HL-60/S4 (cell line): ENCODE measurements around the gene TIMM13.
"Not testable (repeated sequence)": the region's sequence is repeated elsewhere in the genome, so short reads cannot be mapped to it uniquely, and the experiment has no call there.

ENCODE experiments used
- in situ Hi-C: fragments of 300-500 bp; cut with MboI; formaldehyde crosslinking; loops from 2 replicates; pipeline ENCODE4 v1.14.3; 2022; ENCODE audit warnings: low sequenced_read_pairs

TIMM13 gene

GRCh38 chr19:2416321-2417097 is 10.9 kb downstream of the TIMM13 start:
- in situ Hi-C loops, result no loop called here

GRCh38 chr19:2415973-2416319 is 11.4 kb downstream of the TIMM13 start:
- in situ Hi-C loops, result no loop called here

DNA sequence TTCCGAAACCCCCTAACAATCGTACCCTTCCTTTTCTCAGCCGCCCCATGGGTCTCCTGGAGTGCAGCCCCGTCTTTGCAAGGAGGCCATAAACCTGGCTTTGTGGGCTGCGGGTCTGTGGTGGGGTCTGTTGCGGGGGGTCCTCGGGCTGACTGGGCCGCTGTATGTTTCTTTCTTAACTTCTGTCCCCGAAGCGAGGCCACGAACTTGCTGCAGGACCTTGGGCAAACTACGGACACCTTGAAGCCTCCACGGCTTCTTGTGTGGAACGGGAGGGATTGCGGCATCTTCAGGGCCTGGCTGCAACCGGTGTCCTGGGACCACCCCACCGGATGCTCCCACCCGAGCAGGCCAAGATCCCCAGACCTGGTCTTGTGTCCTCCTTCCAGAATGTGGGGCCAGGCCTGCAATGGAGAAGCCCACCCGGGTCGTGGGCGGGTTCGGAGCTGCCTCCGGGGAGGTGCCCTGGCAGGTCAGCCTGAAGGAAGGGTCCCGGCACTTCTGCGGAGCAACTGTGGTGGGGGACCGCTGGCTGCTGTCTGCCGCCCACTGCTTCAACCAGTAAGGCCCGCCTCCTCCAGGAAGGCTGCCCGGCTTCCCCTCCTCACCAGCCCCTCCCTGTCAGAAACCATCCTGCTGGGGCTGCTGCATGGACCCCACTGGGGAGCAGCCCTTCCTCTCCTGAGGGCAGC is 12.0 kb downstream of the TIMM13 start:
- in situ Hi-C loops, result no loop called here

DNA sequence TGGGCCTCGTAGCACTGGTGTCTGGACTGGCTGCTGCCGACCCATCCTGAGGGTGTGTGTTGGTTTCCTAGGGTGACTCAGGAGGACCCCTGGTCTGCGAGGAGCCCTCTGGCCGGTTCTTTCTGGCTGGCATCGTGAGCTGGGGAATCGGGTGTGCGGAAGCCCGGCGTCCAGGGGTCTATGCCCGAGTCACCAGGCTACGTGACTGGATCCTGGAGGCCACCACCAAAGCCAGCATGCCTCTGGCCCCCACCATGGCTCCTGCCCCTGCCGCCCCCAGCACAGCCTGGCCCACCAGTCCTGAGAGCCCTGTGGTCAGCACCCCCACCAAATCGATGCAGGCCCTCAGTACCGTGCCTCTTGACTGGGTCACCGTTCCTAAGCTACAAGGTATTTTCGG is 13.8 kb downstream of the TIMM13 start:
- in situ Hi-C loops, result no loop called here

- in situ Hi-C loops, result no loop called here
Observed at GRCh38 chr19:2413159-2413558, 14.2 kb downstream of the TIMM13 start.

- in situ Hi-C loops, result no loop called here
Observed at GRCh38 chr19:2412449-2412848, 14.9 kb downstream of the TIMM13 start.

DNA sequence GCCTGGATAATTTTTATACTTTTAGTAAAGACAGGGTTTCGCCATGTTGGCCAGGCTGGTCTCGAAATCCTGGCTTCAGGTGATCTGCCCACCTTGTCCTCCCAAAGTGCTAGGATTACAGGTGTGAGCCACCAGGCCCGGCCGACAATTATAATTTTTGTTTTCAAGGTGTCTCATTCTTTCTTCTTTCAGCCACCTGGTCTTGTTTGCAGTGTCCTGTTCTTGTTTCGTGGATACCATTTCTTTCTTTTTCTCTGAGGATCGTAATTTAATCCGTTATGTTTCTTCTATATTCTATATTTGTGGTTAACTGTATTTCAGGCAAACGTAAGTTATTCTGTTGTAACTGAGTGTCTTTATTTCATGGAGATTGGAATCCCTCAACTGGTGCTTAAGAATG is 15.7 kb downstream of the TIMM13 start:
- in situ Hi-C loops, result no loop called here

DNA sequence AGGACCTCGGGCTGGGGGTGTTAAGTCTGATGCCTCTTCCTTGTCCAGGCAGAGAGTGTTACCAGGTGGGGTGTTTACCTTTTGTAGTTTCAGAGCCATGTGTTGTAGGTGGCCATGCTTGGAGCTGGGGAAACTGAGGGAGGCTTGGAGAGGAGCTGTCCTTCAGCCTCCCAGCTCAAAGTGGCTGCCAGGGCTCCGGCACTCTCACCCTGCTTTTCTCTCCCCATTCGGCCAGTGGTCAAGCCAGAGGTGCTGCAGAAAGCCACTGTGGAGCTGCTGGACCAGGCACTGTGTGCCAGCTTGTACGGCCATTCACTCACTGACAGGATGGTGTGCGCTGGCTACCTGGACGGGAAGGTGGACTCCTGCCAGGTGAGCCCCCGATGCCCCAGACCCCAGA is 17.4 kb downstream of the TIMM13 start:
- in situ Hi-C loops, result no loop called here

- in situ Hi-C loops, result no loop called here
Observed at GRCh38 chr19:2409352-2409912, 18.0 kb downstream of the TIMM13 start.

- in situ Hi-C loops, result no loop called here
Observed at GRCh38 chr19:2408247-2408646, 19.1 kb downstream of the TIMM13 start.

DNA sequence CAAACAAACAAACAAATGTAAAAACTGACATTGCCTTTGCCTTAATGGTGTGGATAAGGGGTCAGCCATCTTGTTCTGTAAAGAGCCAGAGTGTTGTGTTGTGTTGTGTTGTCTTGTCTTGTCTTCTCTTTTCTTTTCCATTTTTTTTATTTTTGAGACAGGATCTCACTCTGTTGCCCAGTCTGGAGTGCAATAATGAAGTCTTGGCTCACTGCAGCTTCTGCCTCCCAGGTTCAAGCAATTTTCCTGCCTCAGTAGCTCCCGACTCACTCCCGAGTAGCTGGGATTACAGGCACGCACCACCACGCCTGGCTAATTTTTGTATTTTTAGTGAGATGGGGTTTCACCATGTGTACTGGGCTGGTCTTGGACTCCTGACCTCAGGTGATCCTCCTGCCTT is 27.8 kb downstream of the TIMM13 start:
- in situ Hi-C loops, result no loop called here

- in situ Hi-C loops, result no loop called here
Observed at GRCh38 chr19:2398735-2399305, 28.6 kb downstream of the TIMM13 start.

DNA sequence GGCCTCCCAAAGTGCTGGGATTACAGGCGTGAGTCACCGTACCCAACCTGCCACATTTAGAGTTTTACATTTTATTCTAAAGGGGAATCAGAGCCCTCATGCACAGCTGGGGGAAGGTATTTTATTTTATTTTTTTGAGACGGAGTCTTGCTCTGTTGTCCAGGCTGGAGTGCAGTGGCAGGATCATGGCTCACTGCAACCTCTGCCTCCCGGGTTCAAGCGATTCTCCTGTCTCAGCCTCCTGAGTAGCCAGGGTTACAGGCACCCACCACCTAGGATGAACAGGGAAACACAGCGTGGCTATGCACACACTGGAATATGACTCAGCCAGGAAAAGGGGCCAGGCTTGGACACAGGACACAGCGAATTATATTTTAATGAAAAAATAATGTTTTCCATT is 30.2 kb downstream of the TIMM13 start:
- in situ Hi-C loops, result not testable (repeated sequence)

DNA sequence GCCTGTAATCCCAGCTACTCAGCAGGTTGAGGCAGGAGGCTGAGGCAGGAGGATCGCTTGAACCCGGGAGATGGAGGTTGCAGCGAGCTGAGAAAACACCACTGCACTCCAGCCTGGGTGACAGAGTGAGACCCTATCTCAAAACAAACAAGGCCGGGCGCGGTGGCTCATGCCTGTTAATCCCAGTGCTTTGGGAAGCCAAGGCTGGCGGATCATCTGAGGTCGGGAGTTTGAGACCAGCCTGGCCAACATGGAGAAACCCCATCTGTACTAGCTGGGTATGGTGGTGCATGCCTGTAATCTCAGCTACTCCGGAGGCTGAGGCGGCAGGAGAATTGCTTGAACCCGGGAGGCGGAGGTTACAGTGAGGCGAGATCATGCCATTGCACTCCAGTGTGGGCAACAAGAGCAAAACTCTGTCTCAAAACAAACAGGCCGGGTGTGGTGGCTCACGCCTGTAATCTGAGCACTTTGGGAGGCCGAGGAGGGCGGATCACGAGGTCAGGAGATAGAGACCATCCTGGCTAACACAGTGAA is 32.0 kb downstream of the TIMM13 start:
- in situ Hi-C loops, result not testable (repeated sequence)

GRCh38 chr19:2394442-2395292 is 32.7 kb downstream of the TIMM13 start:
- in situ Hi-C loops, result no loop called here

GRCh38 chr19:2394054-2394441 is 33.3 kb downstream of the TIMM13 start:
- in situ Hi-C loops, result no loop called here

DNA sequence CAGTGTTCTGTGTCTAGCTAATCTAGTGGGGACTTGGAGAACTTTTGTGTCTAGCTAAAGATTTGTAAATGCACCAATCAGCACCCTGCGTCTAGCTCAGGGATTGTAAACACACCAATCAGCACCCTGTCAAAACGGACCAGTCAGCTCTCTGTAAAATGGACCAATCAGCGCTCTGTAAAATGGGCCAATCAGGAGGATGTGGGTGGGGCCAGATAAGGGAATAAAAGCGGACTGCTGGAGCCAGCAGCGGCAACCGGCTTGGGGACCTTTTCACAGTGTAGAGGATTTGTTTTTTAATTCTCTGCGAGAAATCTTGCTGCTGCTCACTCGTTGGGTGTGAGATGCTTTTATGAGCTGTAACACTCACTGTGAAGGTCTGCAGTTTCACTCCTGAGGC is 34.5 kb downstream of the TIMM13 start:
- in situ Hi-C loops, result not testable (repeated sequence)

GRCh38 chr19:2392366-2392765 is 35.0 kb downstream of the TIMM13 start:
- in situ Hi-C loops, result no loop called here

GRCh38 chr19:2391118-2391725 is 36.2 kb downstream of the TIMM13 start:
- in situ Hi-C loops, result no loop called here

DNA sequence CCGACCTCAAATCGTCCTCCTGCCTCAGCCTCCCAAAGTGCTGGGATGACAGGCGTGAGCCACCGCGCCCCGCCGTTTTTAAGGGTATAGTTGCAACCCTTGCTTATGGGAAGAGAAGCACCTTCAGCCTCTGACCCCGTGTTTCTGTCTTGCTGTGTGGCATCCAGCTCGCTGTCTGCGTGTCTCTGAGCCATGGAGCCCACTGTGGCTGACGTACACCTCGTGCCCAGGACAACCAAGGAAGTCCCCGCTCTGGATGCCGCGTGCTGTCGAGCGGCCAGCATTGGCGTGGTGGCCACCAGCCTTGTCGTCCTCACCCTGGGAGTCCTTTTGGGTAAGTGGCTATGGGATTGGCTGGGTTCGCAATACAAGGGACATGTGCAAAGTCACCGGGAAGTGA is 37.8 kb downstream of the TIMM13 start:
- in situ Hi-C loops, result loop anchor here (10.0 kb wide), 1 partner anchor 235 kb away; the partner anchor contains the start of gene AP3D1
